GM21381 (cell line): ENCODE results near the gene CFAP46.

Experiments used
- ATAC-seq: cut with Tn5 transposase; IDR thresholded peaks from one replicate; pipeline ENCODE4 v1.9.1; 2021; ENCODE audit warnings: mild to moderate bottlenecking, moderate library complexity; ENCODE audit not compliant: unreplicated experiment

CFAP46 gene

DNA sequence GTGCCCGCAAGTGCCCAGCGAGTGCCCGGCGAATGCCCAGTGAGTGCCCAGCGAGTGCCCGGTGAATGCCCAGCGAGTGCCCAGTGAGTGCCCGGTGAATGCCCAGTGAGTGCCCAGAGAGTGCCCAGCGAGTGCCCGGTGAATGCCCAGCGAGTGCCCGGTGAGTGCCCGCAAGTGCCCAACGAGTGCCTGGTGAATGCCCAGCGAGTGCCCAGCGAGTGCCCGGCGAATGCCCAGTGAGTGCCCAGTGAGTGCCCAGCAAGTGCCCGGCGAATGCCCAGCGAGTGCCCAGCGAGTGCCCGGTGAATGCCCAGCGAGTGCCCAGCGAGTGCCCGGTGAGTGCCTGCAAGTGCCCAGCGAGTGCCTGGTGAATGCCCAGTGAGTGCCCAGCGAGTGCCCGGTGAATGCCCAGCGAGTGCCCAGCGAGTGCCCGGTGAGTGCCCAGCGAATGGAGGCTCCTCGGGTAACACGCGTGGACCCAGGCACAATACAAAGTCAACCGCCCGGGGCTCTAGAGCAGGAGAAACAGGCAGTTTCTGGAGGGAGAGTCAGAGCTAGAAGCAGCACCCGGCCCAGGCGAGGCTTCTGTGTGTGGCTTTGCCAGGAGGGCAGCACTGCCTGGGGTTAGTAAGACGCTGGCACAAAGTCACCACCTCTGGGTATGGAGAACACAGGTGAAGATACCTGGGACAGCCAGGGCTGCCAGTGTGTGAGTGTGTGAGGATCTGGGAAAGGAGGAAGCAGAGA is 38.2 kb upstream of the CFAP46 start:
- ATAC-seq = no peak

DNA sequence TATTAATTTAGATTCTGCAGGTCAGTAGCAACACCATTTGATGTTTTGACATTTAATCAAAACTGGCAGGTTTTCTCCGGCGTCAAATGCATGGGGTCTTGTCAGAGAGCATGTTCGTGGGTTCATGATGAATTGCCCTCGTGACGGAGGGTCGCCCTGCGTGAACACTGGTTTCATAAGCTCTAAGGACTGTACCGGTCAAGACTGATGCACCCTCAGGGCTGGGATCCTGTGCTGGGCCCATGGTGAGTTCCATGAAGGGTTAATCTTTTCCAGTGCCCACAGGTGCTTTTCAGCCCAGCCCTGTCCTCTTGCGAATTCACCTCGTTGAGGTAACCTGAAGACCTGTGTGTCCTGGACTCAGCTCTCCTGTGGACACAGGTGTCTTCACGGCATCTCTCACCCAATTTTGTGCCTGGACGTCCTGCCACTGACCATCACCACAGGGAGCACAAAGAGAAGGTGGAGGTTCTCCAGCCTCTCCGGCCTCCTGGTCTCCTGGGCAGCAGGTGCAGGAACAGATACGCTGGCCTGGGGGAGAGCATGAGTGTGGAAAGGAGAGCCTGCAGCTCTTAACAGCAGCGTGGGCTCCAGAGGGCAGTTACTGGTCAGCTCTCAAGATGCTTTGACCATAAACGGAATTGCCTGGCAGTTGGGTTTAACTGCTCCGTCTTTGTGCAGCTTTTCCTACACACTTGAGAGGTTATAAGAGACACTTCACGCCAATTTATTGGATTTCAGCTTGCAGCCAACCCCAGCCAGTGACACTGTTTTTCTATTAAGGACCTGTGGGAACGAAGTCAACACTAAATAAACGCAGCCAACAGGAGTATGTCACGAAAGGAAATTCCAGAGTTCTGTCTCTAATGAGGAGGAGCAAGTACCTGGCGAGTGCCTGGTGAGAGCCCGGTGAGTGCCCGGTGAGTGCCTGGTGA is 37.4 kb upstream of the CFAP46 start:
- no peak for ATAC-seq

DNA sequence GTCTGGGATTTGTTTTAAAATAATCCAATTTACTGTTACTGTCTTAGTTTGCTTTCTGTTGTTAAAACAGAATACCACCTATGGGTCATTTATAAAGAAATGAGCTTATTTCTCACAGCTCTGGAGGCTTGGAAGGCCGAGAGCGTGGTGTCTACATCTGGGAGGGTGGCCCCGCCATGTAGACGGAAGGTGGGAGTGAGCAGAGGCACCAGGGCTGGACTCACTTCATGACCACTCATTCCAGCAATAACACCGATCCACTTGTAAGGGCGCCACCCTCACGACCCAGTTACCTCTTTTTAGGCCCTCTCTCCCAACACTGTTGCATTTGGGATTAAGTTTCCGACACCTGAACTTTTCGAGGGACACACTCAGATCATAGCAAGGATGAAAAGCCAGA is 36.2 kb upstream of the CFAP46 start:
- no peak for ATAC-seq

DNA sequence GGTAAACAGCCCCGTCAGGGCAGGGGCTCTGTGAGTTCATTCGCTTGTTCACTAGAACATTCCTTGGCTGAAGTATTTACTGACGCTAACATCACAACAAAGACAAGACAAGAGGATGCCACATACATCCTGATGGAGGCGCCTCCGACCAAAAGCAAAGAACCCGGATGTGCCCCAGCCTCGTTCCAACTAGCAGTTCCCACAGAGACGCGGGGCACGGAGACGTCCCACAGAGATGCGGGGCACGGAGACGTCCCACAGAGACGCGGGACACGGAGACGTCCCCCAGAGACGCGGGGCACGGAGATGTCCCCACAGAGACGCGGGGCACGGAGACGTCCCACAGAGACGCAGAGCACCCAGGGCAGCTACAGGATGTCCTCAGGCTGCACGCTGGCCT is 35.4 kb upstream of the CFAP46 start:
- no peak for ATAC-seq

DNA sequence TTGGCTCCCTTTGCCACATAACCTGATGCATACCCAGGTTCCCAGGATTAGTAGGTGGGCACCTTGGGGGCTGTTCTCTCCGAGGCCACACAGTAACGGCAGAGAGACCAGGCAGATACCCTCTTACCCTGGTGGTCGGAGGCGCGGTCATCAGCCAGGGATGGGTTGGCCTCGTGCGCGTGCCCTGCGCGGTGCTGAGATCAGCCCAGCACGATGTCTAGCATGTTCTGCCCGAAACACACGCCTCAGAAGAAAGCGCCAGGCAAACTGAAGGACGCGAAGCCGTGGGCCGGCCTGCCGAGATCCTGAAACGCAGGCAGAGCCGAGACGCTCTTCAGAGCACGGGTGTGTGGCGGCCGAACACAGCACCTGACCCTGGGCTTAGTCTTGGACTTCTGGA is 34.7 kb upstream of the CFAP46 start:
- ATAC-seq = no peak

DNA sequence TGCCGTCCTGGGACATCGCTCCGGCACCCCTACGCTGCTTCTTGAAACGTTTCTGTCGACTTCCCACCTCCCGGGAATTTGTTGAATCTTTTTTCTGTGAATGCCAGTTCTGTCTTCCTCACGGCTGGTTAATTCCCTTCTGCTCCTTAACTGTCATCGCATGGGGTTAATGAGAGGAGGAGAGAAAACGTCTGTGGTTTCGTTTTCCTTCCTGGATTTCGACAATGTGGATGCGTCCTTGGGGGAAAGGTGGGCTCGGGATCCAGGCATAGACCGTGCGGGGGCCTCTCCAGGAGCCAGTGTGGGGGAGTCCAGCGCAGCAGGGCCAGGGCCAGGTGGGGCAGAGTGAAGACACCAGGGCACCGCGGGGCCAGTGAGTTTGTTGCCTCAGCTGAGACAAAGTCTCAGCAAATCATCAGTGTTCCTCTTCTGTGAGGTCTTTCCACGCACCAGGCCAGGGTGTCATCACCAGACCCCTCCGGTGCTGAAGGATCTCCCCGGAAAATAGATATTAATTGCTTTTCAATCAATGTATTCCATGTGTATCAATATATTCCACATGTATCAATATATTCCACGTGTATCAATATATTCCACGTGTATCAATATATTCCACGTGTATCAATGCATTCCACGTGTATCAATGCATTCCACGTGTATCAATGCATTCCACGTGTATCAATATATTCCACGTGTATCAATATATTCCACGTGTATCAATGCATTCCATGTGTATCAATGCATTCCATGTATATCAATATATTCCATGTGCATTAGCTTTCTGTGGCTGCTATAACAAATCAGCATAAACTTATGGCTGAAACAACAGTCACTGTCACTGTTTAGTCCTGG is 33.7 kb upstream of the CFAP46 start:
- no peak for ATAC-seq

DNA sequence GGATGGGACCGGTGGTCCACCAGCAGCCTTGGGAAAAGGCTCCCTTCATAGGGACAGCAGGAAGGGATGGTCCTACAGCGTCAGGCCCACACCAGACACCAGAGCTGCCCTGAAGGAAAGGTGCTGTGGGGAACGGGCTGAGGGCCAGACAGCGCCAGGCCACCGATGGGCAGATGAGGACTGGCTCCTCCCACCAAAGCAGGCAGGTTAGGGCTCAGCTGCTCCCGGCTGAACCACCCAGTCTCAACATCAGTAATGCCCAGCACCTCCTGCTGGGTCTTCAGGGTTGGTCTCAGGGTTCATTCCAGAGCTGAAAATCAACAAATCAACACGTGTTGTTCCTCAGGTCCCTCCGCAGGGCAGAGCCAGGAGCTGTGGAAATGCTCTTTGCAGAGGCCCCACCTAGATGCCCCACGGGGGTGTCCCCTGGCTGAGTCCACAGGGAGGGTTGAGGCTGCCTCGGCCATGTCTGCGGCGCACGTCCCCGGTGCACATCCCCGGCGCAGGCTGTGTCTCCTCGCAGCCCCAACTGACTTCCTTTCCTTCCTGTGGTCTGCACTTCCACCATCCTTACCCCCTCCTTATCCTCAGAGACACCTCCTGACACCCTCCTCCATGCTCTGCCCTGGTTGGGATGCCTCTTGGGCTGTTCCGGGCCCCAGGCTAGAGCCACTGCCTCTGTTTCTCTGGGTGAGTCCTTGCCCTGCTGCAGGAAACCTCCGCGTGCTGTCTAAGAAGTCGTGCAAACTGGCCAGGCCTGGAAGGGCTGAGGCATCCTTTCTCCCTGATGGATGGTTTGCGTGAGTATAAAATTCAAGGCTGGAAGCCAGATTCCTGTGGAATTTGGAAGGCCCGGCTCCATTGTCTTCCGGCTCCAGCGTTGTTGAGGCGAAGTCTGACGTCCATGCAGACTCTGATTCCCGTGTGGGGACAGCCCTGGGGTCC is 32.8 kb upstream of the CFAP46 start:
- ATAC-seq = no peak

DNA sequence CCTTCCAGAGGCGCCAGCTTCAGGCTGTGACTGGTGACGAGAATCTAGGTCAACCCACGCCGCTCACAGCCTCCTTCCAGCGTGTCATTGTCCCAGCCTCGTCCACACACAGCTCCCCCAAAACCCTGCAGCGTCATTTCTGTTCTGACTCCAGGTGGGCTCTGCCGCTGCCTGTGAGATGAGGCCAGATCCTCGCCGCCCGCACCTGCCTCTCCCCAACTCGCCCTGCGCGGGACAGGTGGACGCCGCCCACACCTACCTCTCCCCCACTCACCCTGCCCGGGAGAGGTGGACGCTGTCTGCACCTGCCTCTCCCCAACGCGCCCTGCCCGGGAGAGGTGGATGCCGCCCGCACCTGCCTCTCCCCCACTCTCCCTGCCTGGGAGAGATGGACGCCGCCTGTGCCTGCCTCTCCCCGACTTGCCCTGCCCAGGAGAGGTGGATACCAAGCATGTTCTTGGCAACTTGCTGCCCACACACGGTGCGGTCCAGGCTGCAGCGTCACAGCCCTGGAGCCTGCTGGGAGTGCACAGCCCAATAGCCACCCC is 32.0 kb upstream of the CFAP46 start:
- ATAC-seq = no peak

DNA sequence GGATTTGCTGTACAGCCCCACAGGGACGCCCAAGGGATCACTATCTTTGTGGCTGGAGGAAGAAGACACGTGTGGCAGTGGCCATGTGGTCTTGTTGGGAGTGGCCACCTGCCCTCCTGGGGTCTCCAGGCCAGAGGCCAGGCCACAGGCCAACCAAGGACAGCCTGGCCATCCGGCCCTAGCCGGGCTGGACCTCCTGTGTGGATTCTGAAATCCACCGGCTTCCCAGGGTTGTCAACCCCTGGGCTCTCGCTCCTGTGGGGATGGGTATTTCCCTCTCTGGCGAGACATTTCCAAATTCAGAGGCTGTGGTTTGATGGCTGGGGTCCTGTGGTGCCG is 31.5 kb upstream of the CFAP46 start:
- ATAC-seq = no peak

DNA sequence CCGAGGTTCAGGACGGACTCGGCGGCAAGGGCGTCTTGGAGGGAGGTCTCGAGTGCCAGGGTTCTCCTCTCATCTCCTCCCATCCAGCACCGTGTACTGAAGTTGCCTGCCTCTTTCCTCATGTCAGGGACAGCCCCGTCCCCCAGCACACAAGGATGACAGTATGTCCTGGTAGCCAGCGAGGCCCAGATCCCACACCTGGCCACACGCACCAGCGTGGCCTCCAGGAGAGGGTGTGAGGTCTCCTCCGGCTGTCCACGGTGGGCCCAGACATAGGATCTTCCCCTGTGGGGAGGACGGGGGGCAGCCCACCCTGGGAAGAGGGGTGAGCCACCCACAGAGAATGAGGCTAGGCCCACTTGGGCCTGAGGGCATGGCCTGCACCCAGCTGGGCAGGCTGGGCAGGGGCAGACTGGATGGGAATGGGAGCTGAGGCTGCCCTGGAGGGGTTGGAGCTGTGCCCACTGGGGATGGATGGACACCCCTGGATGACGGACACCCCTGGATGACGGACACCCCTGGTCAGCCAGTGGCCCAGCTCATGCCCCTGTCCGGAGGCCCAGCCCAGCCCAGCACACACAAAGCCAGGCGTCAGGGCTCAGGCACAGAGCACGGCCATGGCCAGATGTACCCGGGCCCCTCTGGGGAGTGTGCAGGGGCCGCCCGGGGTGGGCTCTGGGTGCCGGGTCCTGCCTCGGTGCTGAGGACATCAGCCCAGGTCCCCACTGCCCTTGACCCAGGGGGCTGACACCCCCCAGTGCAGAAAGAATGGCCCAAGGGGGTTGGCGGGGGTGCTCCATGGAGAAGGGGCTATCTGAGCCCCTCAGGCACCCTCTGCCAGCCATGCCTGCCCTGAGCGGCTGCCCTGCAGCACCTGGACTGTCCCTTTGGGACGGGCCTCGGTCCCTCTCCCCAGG is 30.9 kb upstream of the CFAP46 start:
- no peak for ATAC-seq

DNA sequence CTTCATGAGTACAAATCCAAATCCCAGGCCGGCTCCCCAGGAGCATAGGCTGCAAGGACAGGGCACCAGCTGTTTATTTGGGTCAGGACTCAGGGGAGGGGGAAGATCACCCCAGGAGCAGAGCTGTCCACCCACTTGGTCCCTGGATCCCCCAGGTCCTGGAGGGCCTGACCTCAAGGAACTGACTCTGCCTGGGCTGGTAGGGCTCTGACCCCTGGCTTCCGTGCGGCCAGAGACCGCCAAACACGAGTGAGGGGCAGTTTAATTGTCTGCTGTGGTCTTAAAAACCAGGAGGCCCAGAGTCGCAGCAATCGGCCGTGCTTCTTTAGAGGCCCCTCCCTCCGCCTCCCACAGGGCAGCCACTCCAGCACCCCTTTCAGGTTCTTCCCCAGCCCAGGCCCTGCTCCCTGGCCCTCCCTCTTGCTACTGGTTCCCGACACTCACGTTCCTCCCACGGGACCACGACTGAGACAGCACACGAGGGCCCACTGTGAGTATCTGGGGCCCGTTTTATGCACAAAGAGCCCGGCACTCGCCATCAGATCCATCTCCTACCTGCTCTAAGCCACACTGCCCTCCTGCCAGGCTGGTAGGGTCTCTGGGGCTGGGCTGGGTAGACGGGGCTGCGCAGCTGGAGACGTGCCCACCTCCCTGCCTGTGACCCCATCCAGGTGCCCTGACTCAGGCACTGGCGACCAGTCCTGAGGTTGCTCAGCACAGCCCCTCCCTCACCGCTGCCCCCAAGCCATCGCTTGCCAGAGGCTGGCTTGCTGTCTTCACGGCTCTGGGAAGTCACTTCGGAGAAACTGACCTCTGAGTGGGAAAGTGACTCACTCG is 30.0 kb upstream of the CFAP46 start:
- ATAC-seq = no peak

DNA sequence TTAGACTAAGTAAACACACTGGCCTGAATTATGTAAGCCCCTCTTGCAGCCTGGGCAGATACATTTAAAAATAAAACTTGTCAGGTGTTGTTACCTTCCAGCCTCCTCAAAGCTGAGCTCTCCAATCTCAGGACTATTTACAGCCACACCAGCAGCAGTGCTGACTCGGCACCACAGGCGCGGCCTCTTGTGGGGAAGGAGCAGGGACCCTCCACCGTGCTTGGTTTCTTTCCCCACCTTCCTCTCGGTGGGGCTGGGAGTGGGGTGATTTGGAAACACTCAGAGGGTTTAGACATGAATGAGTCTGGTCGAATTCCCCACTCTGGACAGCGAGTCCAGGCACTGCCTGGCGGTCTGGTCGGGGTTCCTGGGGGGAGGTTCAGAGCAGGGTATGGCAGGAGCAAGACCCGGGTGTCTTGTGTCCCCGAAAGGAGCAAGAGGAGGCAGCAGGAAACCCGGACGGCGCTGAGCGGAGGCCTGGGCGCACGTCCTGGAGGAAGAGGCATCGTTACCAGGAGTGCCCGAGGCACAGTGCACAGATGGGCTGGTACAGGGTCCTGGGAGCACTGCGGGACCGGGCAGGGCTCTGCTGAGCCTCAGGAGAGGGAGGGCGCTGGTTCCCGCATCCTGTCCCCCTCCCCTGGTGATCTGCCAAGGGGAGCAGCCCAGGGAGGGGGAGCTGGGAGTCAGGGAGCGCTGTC is 29.2 kb upstream of the CFAP46 start:
- no peak for ATAC-seq

DNA sequence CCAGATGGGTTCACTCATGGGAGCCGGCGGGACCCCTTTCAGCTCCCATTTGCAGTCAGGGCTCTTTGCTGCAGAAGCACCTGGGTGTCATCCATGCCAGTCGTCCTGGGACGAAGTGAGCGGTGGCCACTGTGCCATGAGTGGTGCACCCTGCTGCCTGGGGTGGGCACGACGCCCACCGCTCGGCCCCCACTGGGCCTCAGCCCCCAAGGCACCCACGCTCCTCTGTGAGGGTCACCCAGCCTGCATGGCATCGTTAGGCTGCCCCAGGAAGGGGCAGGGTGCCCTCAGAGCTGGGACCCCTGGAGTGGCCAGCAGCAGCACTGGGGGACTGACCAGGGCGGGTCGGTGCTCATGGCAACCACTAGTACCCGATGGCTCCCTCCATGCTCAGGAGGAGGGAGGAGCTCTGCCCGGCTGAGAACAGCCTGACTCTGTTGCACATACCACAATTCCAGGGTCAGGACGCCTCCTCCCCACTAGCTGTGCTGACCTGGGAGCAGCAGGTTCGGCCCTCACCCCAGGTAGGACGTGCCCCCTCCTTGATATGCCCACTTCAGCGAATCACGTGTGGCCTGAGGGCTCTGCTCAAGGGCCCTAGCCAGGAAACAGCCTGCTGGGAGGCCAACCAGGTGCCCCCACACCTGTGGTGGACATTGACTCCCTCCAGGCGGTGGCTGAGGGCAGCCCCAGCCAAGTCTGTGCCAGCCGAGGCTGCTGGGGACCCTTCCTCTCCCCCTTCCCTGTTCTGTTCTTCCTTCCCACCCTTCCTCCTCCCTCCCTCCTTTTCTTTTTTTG is 28.5 kb upstream of the CFAP46 start:
- no peak for ATAC-seq

DNA sequence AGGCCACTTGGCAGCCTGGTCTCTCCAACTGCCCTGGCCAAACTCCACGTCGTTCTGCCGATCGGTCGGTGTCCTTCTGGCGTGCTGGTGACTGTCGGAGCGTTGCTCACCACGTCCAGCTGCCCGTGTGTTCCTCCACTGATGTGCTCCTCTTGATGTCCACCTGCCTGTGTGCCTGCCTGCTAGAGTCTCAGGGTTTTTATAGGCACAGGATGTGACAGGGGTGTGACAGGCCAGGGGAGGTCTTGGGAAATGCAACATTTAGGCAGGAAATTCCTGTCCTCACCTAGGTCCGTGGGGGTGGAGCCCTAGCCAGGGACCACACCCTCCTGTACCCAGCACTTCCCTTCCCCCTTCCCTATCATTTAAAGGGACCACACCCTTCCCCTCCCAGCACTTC is 25.2 kb upstream of the CFAP46 start:
- ATAC-seq = no peak

DNA sequence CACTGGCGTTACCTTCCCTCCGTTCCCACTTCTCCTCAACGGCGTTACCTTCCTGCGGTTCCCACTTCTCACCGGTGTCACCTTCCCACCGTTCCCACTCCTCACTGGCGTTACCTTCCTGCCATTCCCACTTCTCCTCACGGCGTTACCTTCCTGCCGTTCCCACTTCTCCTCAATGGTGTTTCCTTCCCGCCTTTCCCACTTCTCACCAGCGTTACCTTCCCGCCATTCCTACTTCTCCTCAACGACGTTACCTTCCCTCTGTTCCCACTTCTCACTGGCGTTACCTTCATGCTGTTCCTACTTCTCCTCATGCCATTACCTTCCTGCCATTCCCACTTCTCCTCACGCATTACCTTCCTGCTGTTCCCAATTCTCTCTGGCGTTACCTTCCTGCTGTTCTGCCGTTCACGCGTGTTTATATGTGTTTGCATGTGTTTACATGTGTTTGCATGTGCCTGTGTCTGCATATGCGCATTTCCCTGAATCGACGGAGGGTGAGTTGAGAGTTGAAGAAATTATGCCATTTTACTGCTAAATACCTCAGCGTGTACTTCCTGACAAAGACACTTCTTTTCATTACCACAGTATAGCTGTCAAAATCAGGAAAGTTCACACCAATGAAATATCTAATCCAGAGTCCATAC is 23.2 kb upstream of the CFAP46 start:
- ATAC-seq = no peak
